ENCODE measurements around the gene SLC12A7.
"Not testable (repeated sequence)": the region's sequence is repeated elsewhere in the genome, so short reads cannot be mapped to it uniquely, and the experiment has no call there.

The SLC12A7 gene

DNA sequence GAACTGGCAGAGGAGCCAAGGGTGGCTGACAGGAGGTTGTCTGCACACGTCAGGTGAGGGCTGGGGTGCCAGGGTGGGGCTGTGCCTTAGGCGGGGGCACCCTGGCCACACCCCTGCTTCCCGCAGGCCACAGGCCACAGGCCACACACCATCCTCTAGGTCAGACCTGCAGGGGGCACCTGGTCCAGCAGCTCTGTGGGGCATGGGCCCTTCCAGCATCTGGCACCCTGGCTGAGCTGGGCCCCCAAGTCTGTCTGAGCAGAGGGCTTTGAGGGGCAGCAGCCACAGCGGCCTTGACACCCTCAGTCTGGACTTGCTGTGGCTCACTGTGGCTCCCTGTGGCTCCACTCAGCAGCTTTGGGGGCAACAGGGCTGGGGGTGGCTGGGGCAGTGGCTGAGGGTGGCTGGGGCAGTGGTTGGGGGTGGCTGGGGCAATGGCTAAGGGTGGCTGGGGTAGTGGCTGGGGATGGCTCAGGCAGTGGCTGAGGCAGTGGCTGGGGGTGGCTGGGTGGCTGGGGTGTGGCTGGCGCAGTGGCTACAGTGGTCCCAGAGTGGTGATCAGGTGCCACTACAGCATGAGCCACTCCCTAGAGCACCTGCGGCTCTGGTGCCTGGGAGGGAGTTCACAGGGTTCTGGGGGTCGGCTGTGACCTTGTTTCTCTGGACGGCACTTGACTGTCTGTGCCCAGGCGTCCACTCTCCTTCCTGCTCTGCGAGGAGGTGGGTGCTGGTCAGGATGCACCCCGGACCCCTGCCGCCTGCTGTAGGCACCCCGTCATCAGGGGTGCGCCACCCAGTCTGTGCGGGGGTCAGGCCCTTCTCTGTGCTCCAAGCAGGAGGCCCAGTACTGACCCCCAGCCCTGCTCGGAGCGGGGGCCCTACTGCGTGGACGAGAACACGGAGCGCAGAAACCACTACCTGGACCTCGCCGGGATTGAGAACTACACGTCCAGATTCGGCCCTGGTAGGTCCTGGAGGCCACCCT lies 76.2 kb downstream of the SLC12A7 start:
- no peak for DNase-seq (ENCODE audit: low spot score)

GRCh38 chr5:1034986-1035385 lies 76.9 kb downstream of the SLC12A7 start:
- no peak for DNase-seq (ENCODE audit: low spot score)

GRCh38 chr5:1034421-1034905 lies 77.4 kb downstream of the SLC12A7 start:
- no peak for DNase-seq (ENCODE audit: low spot score)

- DNase-seq (ENCODE audit: low spot score): no peak
Observed at GRCh38 chr5:1033606-1034420, 78.0 kb downstream of the SLC12A7 start.

DNA sequence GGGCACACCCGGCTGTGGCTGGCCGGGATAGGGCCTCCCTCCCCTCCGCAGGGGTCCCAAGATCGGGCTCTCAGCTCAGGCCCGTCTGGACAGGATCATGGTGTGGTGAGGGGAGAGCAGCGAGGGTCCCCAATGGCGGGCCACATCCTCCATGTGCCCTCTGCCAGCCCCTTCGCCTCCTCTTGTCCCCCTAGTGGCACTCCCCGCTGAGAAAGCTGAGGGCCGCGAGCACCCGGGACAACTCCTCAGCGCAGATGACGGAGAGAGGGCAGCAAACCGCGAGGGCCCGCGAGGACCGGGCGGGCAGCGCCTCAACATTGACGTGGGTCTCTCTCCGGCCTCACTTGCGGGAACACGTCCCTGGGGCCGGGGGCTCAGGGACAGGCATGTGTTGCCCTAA lies 78.7 kb downstream of the SLC12A7 start:
- no peak for DNase-seq (ENCODE audit: low spot score)

DNA sequence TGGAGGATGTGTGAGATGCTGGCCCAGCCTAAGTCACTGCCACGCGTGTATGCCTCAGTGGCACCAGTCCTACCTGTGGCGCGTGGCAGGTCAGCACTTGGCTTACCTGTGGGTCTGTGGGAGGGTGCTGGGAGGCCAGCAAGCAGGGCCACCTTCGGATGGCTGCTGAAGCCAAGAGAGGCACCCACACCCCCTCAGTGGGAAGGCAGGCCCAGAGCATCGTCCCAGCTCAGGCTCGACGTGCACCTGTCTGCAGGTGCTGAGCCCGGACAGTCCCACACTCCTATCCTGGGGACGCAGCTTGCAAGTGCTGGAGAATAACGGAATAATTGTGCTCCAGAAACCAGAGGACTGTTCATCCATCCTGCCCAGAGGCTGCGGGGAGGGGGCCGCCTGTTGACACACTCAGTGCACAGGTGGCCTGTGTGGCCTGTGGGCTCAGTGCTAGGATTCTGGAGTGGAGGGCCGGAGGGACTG lies 79.3 kb downstream of the SLC12A7 start:
- no peak for DNase-seq (ENCODE audit: low spot score)

DNA sequence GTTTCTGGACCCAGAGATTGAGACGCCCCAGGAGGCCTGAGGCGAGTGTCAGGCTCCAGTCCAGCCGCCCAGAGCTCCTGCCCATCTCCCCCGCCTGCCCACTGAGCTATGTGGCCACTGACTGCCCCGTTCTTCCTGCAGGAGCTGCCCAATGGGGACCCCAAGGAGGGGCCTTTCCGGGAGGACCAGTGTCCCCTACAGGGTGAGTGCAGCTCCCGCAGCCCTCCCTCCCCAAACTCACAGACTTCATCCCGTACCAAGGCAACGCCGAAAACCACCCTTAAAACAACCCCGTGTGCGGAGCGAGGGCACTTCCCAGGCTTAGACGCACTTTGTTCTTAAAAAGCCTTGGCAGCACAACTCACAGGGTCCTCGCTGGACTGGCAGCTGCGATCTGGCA lies 79.9 kb downstream of the SLC12A7 start:
- DNase-seq (ENCODE audit: low spot score): no peak

GRCh38 chr5:1031306-1031959 lies 80.4 kb downstream of the SLC12A7 start:
- no peak for DNase-seq (ENCODE audit: low spot score)

- DNase-seq (ENCODE audit: low spot score): no peak
Observed at GRCh38 chr5:1030801-1031271, 81.0 kb downstream of the SLC12A7 start.

DNA sequence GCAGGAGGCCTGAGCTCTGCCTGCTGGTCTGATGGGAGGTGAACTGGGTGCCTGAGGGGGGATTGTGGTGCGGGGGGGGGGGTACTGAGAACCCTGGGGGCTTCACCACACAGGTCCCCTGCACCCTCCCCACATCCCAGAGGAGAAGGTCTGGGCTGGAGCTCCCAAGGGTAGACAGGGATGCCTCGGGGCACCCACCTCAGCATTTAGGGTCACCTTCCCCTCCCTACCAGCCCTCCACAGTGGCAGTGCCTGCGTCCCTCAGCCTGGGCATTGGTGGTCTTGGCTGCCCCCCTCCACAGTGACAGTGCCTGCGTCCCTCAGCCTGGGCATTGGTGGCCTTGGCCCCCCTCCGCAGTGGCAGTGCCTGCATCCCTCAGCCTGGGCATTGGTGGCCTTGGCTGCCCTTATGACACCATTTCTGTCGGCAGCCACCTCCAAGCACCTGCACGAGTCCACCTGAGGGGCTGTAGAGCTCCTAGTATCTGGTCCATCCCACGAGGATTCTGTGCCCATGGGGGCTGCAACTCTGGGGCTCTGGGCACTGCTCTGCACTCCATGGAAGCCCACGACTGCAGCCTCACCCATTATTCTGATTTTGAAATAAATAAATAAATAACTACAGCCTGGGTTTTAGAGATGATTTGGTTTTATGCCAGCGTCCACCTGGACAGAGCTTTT lies 81.8 kb downstream of the SLC12A7 start:
- DNase-seq (ENCODE audit: low spot score): no peak

DNA sequence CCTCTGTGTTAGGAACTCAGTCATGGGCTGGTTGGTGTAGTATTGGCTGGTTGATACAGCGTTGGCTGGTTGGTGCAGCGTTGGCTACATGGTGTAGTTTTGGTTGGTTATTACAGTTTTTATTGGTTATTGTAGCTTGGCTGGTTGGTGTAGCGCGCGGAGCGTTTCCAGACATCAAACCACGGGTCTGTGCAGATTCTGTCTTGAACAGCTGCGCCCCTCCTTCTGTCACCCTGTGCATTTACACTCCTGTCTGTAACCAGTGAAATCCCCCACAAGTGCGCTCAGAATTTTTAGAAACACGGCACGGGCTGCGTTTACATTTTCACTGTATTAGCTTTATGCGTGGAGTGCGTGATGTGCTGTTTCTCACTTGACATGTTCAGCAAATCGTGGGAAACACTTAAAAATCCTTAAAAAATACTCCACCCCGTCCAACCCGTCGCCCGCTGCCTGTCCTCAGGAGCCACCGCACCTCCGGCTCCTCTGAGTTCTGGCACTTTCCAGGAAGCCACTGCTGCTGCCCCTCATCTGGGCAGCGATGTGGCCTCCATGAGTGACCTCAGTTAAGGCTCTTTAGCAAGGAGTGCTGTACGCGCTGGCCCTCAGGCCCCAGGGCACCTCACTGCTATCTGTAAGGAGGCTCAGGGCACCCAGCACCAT lies 82.5 kb downstream of the SLC12A7 start:
- no peak for DNase-seq (ENCODE audit: low spot score)

DNA sequence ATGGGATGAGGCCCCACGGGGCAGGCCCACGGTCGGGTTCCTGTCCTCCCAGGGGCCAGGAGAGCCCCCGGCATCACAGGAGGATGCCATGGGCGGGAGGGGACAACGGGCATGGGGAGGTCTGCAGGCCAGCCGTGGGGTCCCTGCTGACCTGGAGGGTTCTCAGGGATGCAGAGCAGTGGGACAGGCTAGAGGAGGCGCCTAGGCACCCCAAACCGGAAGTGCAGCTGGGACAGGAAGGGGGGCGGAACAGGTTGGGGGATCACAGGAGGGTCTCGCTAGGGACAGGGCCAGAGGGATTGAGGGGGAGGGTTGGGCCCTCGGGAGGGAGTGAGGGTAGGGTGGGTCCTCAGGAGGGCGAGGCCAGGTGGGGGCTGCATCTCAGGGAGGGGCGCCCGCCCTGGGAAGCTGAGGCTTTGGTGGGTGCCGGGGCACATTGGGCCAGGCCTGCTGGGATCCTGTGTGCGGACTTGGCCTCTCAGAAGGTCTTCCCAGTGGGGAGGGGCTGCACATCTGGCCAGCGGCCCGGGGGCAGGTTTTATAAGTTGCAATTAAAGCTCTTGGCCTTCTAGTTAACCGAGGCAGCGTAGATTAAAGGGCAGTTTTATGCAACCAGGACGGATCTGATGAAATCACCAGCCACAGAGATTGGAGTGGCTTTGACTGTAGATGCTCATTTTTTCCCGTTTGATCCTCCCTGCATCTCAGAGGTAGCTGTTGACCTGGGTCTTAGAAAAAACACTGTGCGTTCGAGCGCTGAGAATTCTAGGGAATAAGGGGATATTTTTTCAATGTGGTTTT lies 83.2 kb downstream of the SLC12A7 start:
- DNase-seq (ENCODE audit: low spot score): no peak

- no peak for DNase-seq (ENCODE audit: low spot score)
Observed at GRCh38 chr5:1027631-1028441, 84.0 kb downstream of the SLC12A7 start.

DNA sequence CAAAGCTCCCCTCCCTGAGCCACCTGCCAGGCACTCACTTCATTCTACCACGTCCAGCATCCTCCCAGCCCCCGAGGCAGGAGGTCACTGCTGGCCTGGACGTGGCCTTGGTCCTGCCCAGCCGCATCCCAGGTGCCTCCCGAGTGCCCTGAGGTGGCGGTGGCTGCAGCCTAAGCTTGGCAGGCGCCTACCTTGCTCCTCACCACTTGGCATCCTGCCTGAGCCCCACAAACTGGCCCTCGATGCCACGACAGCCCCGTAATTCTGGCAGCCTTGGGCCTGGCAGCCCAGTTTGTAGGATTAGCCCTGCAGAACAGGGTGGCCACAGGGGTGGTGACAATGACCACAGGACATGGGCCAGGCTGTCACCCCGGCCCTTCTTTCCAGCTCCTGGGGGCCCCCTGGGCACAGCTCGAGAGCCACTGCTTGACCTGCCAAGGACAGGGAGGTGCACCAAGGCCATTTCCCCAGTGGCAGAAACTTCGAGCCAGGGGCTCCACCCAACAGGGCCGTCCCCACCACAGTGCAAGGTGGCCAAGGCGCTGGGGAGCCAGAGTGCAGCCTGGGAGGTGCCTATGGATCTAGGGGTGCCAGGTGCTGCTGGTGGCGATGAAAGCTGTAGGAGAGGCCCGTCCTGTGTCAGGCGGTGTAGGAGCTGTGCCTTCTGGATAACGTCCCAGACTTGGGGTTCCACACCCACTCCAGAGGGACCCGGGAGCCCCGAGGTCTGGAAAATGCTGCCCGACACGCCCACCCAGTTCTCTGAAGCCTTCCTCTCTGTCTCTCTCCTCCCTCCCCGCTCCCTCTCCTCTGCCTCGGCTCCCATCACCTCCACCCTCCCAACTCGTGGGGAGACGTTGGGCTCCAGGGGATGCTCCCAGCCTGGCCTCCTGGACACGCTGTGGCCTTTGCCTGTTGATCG lies 84.9 kb downstream of the SLC12A7 start:
- no peak for DNase-seq (ENCODE audit: low spot score)

- not testable (repeated sequence) for DNase-seq (ENCODE audit: low spot score)
Observed at GRCh38 chr5:1021969-1022336, 89.9 kb downstream of the SLC12A7 start.

GRCh38 chr5:1021136-1021968 lies 90.5 kb downstream of the SLC12A7 start:
- DNase-seq (ENCODE audit: low spot score): no peak

- DNase-seq (ENCODE audit: low spot score): no peak
Observed at GRCh38 chr5:1020452-1020961, 91.4 kb downstream of the SLC12A7 start.
